OCI-LY7 (cell line): Measurements from ENCODE around the gene NRP1.

Experiments used
- CTCF ChIP-seq: fragments of 200-600 bp; sonication (generic); conservative IDR thresholded peaks from 2 replicates; pipeline ENCODE4 v1.5.1; 2014; ENCODE audit warnings: mild to moderate bottlenecking, antibody characterized with exemption, low read length, moderate library complexity, mixed read lengths
- EZH2phosphoT487 ChIP-seq: fragments of 200-600 bp; sonication (generic); IDR thresholded peaks from 2 replicates; pipeline ENCODE4 v1.6.1; 2018; ENCODE audit warnings: low read depth, borderline replicate concordance, mild to moderate bottlenecking, mixed run types, antibody characterized with exemption, low read length, moderate library complexity, mixed read lengths

GRCh38 chr10:33133557-33133956 is 200.9 kb downstream of the NRP1 start:
- TF ChIP-seq CTCF (no peak), EZH2phosphoT487 (no peak)
